GM12873 (cell line): ENCODE measurements around the gene CDK19.

Source experiments
- CTCF ChIP-seq: IDR thresholded peaks from 2 replicates; pipeline ENCODE4 v1.5.1; 2012; ENCODE audit warnings: low read depth, mild to moderate bottlenecking, moderate library complexity, low read length, control low read depth; ENCODE audit not compliant: insufficient read depth; ENCODE audit errors: missing control alignments

CDK19 gene

GRCh38 chr6:110567957-110568696, 247.1 kb downstream of the CDK19 start:
- TF ChIP-seq CTCF, result no peak

GRCh38 chr6:110566346-110567125, 248.7 kb downstream of the CDK19 start:
- TF ChIP-seq CTCF, result no peak

- TF ChIP-seq CTCF, result no peak
Measured at GRCh38 chr6:110564703-110565421, 250.4 kb downstream of the CDK19 start.

GRCh38 chr6:110563711-110564110, 251.6 kb downstream of the CDK19 start:
- TF ChIP-seq CTCF, result no peak

- TF ChIP-seq CTCF, result no peak
Measured at GRCh38 chr6:110562316-110562915, 252.9 kb downstream of the CDK19 start.

GRCh38 chr6:110561696-110562095, 253.6 kb downstream of the CDK19 start:
- TF ChIP-seq CTCF, result no peak
